Loucy (cell line): ENCODE results near the gene MARCHF9.

Experiments
- H2AFZ ChIP-seq: fragments of 200-600 bp; sonication (generic); 2 replicates; pipeline ENCODE4 v1.6.0; 2016; ENCODE audit warnings: antibody characterized with exemption, mild to moderate bottlenecking, low read length, moderate library complexity
- H3F3A ChIP-seq: fragments of 200-600 bp; 2 replicates; pipeline ENCODE4 v1.6.0; 2016; ENCODE audit warnings: antibody characterized with exemption, low read depth, mild to moderate bottlenecking
- H3K27me3 ChIP-seq: fragments of 200-600 bp; sonication (generic); 2 replicates; pipeline ENCODE4 v1.6.1; 2014; ENCODE audit warnings: low read length, mild to moderate bottlenecking; ENCODE audit not compliant: insufficient read depth, poor library complexity, severe bottlenecking
- H3K36me3 ChIP-seq: fragments of 200-600 bp; sonication (generic); 2 replicates; pipeline ENCODE4 v1.6.1; 2016; ENCODE audit warnings: low read length; ENCODE audit not compliant: insufficient read depth
- H3K4me1 ChIP-seq: fragments of 200-600 bp; sonication (generic); 2 replicates; pipeline ENCODE4 v1.5.1; 2014; ENCODE audit warnings: low read length, mild to moderate bottlenecking; ENCODE audit not compliant: insufficient read depth, poor library complexity, severe bottlenecking
- H3K4me2 ChIP-seq: fragments of 200-600 bp; sonication (generic); 2 replicates; pipeline ENCODE4 v1.6.0; 2014; ENCODE audit warnings: antibody characterized with exemption, low read length, low read depth, mild to moderate bottlenecking; ENCODE audit not compliant: poor library complexity, severe bottlenecking
- H3K4me3 ChIP-seq: fragments of 200-600 bp; sonication (generic); 2 replicates; pipeline ENCODE4 v1.5.1; 2014; ENCODE audit warnings: low read length, mild to moderate bottlenecking, mixed read lengths; ENCODE audit not compliant: poor library complexity, severe bottlenecking
- H3K79me2 ChIP-seq: fragments of 200-600 bp; sonication (generic); 2 replicates; pipeline ENCODE4 v1.6.1; 2014; ENCODE audit warnings: low read length; ENCODE audit not compliant: insufficient read depth
- H3K9ac ChIP-seq: fragments of 200-600 bp; sonication (generic); 2 replicates; pipeline ENCODE4 v1.6.0; 2014; ENCODE audit warnings: mild to moderate bottlenecking, low read depth, low read length, moderate library complexity; ENCODE audit not compliant: poor library complexity, severe bottlenecking
- H3K9me2 ChIP-seq: fragments of 200-600 bp; sonication (generic); replicated peaks from 2 replicates; pipeline ENCODE4 v1.6.1; 2016; ENCODE audit warnings: low read depth, low read length, mixed read lengths
- H3K9me3 ChIP-seq: fragments of 200-600 bp; sonication (generic); 2 replicates; pipeline ENCODE4 v1.6.1; 2014; ENCODE audit warnings: mild to moderate bottlenecking, antibody characterized with exemption, low read length, low read depth; ENCODE audit not compliant: insufficient read depth
- H4K20me1 ChIP-seq: fragments of 200-600 bp; sonication (generic); 2 replicates; pipeline ENCODE4 v1.6.0; 2014; ENCODE audit warnings: antibody characterized with exemption, low read length, mild to moderate bottlenecking; ENCODE audit not compliant: insufficient read depth, poor library complexity, severe bottlenecking
- CTCF ChIP-seq: fragments of 200-600 bp; sonication (generic); conservative IDR thresholded peaks from 2 replicates; pipeline ENCODE4 v1.5.1; 2014; ENCODE audit warnings: mild to moderate bottlenecking, antibody characterized with exemption, low read length
- EZH2phosphoT487 ChIP-seq: fragments of 200-600 bp; IDR thresholded peaks from 2 replicates; pipeline ENCODE4 v1.6.1; 2018; ENCODE audit warnings: antibody characterized with exemption, mild to moderate bottlenecking, moderate library complexity, borderline replicate concordance

MARCHF9 gene

GRCh38 chr12:57716305-57716704, 38.6 kb upstream of the MARCHF9 start:
- Histone ChIP-seq H3F3A (no peaks in the 10 kb centered on the region), H3K9me2 (no peaks in the 10 kb centered on the region), H3K9ac (no peak overlapping the region), H3K79me2 (no peaks in the 10 kb centered on the region), H3K4me1 (no peaks in the 10 kb centered on the region), H3K9me3 (no peaks in the 10 kb centered on the region), H4K20me1 (no peaks in the 10 kb centered on the region), H3K36me3 (peaks cover 44% of the 10 kb centered on the region; the same call in 1 of the 2 replicates), H3K4me2 (no peak overlapping the region), H2AFZ (no peak overlapping the region), H3K27me3 (no peaks in the 10 kb centered on the region), H3K4me3 (no peak overlapping the region)
- TF ChIP-seq CTCF = no peak
- TF ChIP-seq EZH2phosphoT487 = no peak

GRCh38 chr12:57717131-57717530, 37.8 kb upstream of the MARCHF9 start:
- peaks cover 44% of the 10 kb centered on the region; the same call in 1 of the 2 replicates for H3K36me3 ChIP-seq
- no peak overlapping the region for H3K9ac ChIP-seq
- H3F3A ChIP-seq = no peaks in the 10 kb centered on the region
- no peak overlapping the region for H2AFZ ChIP-seq
- H4K20me1 ChIP-seq = no peaks in the 10 kb centered on the region
- no peaks in the 10 kb centered on the region for H3K4me1 ChIP-seq
- H3K27me3 ChIP-seq = no peaks in the 10 kb centered on the region
- no peak overlapping the region for H3K4me2 ChIP-seq
- H3K79me2 ChIP-seq = no peaks in the 10 kb centered on the region
- TF ChIP-seq EZH2phosphoT487 (no peak), CTCF (no peak)
- H3K9me3 ChIP-seq = no peaks in the 10 kb centered on the region
- H3K4me3 ChIP-seq = no peak overlapping the region
- H3K9me2 ChIP-seq = no peaks in the 10 kb centered on the region

- Histone ChIP-seq H3K4me2 (no peak overlapping the region), H3F3A (no peaks in the 10 kb centered on the region), H3K27me3 (no peaks in the 10 kb centered on the region), H4K20me1 (no peaks in the 10 kb centered on the region), H3K4me3 (no peak overlapping the region), H3K36me3 (peaks cover 44% of the 10 kb centered on the region; the same call in 1 of the 2 replicates), H2AFZ (no peak overlapping the region), H3K9me3 (no peaks in the 10 kb centered on the region), H3K9ac (no peak overlapping the region), H3K9me2 (no peaks in the 10 kb centered on the region), H3K79me2 (no peaks in the 10 kb centered on the region), H3K4me1 (no peaks in the 10 kb centered on the region)
- TF ChIP-seq EZH2phosphoT487 (no peak), CTCF (no peak)
Observed at GRCh38 chr12:57717846-57718640, 36.9 kb upstream of the MARCHF9 start.
